Thymus (tissue), 11 donors: Measurements from ENCODE around the gene ZMIZ1. TPM values are rescaled to one million over a fixed set of nuclear protein-coding genes. Genes with fewer than 3 reads are reported as not detected.

Experiments
- DNase-seq, 9 donors: peaks; one replicate each; pipeline ENCODE4 v3.0.0-alpha.2; 2013; ENCODE audit warnings: low spot score in 9 of 9, low read depth in 6 of 9, missing footprints in 1 of 9
- H3K27ac ChIP-seq, 2 donors: one replicate each; pipeline ENCODE4 v1.5.1; 2013; ENCODE audit warnings: control low read depth in 1 of 2, low read depth in 1 of 2, low read length in 1 of 2, mild to moderate bottlenecking in 1 of 2, moderate library complexity in 1 of 2
- H3K27me3 ChIP-seq, 2 donors: one replicate each; pipeline ENCODE4 v1.5.1; 2013; ENCODE audit warnings: low read length in 1 of 2; ENCODE audit not compliant: control insufficient read depth in 2 of 2, insufficient read depth in 1 of 2
- H3K36me3 ChIP-seq, 2 donors: one replicate each; pipeline ENCODE4 v1.5.1; 2013; ENCODE audit warnings: low read length in 1 of 2, mild to moderate bottlenecking in 1 of 2, moderate library complexity in 1 of 2; ENCODE audit not compliant: control insufficient read depth in 2 of 2, insufficient read depth in 2 of 2
- H3K4me1 ChIP-seq, 2 donors: one replicate each; pipeline ENCODE4 v1.5.1; 2013; ENCODE audit warnings: low read length in 2 of 2; ENCODE audit not compliant: control insufficient read depth in 2 of 2, insufficient read depth in 2 of 2
- H3K4me3 ChIP-seq, 2 donors: one replicate each; pipeline ENCODE4 v1.5.1; 2013; ENCODE audit warnings: low read length in 2 of 2, control low read depth in 1 of 2, mild to moderate bottlenecking in 1 of 2
- H3K9me3 ChIP-seq, 2 donors: one replicate each; pipeline ENCODE4 v1.5.1; 2013; ENCODE audit warnings: low read length in 1 of 2, mild to moderate bottlenecking in 1 of 2; ENCODE audit not compliant: control insufficient read depth in 2 of 2, insufficient read depth in 1 of 2
- WGBS: extraction: QIAGEN DNeasy Blood & Tissue Kit; methylation state at CpG from one replicate; pipeline ENCODE4 v1.1.7; 2013; 5-methylcytosine and 5-hydroxymethylcytosine counted together
- polyA plus RNA-seq: library from polyadenylated mRNA; stranded (reverse); fragments of 200-250 nt; gene quantifications from one replicate; pipeline ENCODE4 v1.2.3, GENCODE V29; 2013
- total RNA-seq: library from RNA; stranded (reverse); fragments of 120-200 nt; gene quantifications from one replicate; pipeline ENCODE4 v1.2.4, GENCODE V29; 2013
- donor health status: healthy.

Gene ZMIZ1
- total and polyA plus RNA-seq, 2 donors: 7.4 to 14.2 TPM

DNA sequence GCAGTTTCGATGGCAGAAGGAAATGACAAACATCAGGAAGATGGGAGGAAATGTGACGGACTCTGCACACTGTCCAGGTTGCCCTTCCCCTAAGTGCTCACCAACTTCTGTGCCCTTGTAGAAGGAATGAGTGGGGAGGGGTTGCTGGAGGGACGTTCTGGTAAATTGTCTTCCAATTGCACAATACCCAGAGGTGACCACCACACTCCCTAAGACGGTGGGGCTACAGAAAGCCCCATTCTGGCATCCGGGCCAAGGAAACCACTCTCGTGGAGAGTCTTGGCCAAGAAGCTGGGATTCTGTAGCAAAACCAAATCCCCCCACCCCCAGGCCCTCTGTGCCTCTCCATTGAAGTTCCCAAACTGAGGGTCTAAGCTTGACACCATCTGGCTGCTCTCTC lies 37.1 kb downstream of the ZMIZ1 start:
- DNase-seq: no peak
- 87% methylated on average over 6 of the region's 6 CpGs for WGBS
- no peaks in the 10 kb centered on the region for H3K27me3 ChIP-seq
- H3K27ac ChIP-seq: peak overlapping the region in 1 of 2 donors; percentile 59
- peaks cover 3 to 4% of the 10 kb centered on the region in 2 donors for H3K36me3 ChIP-seq
- no peak overlapping the region for H3K4me3 ChIP-seq
- H3K4me1 ChIP-seq: peaks cover 48 to 100% of the 10 kb centered on the region in 2 donors
- no peaks in the 10 kb centered on the region for H3K9me3 ChIP-seq

DNA sequence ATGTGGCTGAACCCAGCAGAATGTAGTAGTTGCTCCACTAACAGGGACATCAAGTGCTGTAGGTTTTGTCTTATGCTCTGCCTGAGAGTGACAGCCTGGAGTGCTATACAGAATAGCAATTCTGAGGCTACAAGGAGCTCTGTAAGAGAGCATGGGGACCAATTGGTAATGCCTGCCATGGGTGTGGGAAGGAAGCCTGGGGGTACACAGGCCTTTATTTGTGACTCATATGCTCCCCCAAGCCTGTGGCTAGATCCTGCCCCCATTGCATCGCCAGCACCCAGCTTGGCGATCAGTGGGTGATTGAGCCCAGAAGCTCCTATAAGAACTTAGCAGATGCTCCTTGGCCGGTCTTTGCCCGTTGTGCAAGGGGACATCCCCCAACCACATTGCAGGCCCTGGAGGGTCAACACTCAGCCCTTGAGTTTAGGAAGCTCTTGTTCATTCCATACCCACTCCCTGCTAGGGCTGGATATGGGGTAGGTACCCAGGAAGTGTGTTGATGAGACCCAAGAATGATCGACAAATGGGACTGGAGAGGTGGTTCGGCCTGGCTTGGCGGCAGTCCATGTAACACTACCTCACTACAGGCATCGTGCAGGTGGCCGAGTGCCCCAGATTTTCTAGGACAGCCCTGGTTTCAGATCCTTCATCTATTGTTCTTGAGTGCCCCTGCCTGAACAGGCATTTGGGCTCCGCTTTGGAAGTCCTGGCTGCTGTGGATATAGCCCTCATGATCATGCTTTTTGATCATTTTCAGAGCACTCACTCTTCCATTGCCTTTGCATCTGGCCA lies 37.7 kb downstream of the ZMIZ1 start:
- Histone ChIP-seq H3K4me3 (no peak overlapping the region), H3K27ac (peak overlapping the region in 1 of 2 donors; percentile 34), H3K4me1 (peaks cover 45 to 100% of the 10 kb centered on the region in 2 donors), H3K9me3 (no peaks in the 10 kb centered on the region), H3K36me3 (peaks cover 6 to 8% of the 10 kb centered on the region in 2 donors), H3K27me3 (no peaks in the 10 kb centered on the region)
- no peak for DNase-seq
- 90% methylated on average over 10 of the region's 10 CpGs for WGBS

DNA sequence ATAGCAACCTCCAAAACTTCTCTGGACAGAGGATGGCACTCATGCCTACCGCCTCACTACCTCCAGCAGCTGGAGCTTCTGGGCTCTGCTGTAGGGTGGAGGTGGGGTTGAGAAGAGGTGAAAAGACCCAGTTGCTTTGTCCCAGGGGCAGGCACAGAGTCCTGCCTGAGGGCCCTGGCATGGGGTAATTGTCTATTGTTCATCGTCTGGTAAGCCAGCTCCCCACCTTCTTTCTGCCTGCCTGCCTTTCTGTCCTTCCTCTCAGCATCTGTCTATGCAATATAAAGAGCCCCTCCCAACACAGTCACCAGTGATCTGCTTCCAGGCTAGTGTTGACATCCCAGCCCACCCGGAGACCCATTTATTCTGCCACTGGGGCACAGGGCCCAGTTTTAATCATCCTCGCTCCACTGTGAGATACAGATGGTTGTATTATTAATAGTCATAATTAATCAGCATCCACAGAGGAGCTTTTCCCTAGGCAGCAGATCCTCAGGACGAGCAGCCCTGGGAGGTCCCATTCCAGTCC lies 39.0 kb downstream of the ZMIZ1 start:
- no peak for DNase-seq
- Histone ChIP-seq H3K9me3 (no peaks in the 10 kb centered on the region), H3K36me3 (peaks cover 6 to 19% of the 10 kb centered on the region in 2 donors), H3K4me3 (no peak overlapping the region), H3K4me1 (peaks cover 31 to 98% of the 10 kb centered on the region in 2 donors), H3K27me3 (no peaks in the 10 kb centered on the region), H3K27ac (no peak overlapping the region)
- 92% methylated on average over 5 of the region's 5 CpGs for WGBS

DNA sequence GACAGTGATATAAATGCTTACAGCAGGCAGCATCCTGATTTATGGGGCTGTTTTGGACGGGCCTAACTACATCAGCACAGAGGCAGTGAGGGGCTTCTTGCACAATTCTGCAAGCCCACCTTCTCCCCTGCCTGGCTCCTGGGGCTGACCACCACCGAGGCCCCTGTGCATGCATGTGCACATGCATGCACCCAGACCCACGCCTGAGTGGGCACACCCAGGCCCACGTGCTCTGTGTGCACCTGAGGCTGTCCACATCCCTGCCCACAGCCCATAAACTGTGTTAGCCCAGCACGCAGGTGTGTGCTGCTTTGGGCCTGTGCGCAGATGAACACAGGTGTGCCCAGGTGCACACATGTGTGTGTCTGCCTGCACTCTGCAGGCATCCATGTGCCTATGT lies 40.0 kb downstream of the ZMIZ1 start:
- H3K4me1 ChIP-seq: peaks cover 25 to 98% of the 10 kb centered on the region in 2 donors
- no peak for DNase-seq
- 80% methylated on average over 6 of the region's 6 CpGs for WGBS

DNA sequence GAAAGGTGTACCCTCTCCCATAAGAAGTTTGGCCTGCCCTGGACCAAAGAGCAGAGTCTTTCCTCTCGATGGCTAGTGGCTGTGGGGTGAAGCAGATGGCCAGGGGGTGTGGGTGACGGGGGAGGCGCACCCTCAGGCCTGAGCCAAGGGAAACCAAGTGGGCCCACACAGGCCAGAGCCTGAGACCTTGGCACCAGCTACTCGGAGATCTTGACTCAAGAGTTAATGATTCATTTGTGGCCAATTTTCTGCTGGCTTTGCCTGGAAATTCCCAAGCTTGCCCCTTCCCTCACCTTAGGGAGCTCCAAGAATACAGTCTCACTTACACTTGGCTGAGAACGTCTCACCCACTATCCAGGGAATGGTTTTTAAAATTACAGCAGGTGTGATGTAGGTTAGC lies 42.7 kb downstream of the ZMIZ1 start:
- Histone ChIP-seq H3K36me3 (peaks cover 6 to 16% of the 10 kb centered on the region in 2 donors), H3K9me3 (peaks cover 0 to 3% of the 10 kb centered on the region in 2 donors), H3K4me1 (peaks cover 24 to 98% of the 10 kb centered on the region in 2 donors), H3K4me3 (no peak overlapping the region), H3K27me3 (no peaks in the 10 kb centered on the region), H3K27ac (no peak overlapping the region)
- 95% methylated on average over 5 of the region's 5 CpGs for WGBS
- no peak for DNase-seq

More for the DNA sequence above, 40.0 kb downstream of the ZMIZ1 start:
- no peak overlapping the region for H3K4me3 ChIP-seq
- no peaks in the 10 kb centered on the region for H3K9me3 ChIP-seq
- no peaks in the 10 kb centered on the region for H3K27me3 ChIP-seq
- H3K27ac ChIP-seq: no peak overlapping the region
- peaks cover 6 to 18% of the 10 kb centered on the region in 2 donors for H3K36me3 ChIP-seq

DNA sequence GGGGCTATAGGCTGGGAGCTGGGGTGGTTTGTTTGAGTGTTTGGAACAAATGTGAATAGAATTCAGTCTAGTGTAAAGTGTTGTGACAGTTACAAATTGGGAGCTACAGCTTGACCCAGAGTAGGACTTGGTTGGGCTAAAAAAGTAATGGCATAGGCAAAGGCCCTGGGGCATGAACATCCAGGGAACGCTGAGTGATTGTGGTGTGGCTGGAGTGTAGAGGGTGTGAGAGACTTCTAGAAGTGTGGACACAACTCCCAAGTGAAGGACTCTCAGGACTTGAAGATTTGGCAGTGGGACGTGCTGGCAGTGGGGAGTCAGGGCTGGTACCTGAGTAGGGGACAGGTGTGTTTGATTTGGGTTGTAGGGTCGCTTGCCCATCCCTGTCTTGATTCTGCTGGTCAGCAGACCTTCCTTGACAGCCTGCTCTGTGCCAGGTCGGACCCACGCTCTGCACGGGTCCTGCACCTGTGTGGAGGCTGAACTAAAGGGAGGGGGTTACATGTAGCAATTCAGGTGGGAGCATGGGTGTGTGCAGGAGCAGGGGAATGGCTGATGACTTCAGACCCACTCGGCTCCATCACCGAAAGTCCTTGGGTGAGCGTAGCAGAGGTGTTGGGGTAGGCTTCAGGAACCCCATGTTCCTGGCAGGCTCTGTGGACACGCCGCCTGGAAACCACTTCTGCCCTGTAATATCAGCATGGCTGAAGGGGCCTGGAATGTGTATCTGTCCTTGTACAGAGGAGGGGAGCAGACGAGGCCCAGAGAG lies 43.3 kb downstream of the ZMIZ1 start:
- Histone ChIP-seq H3K9me3 (peaks cover 0 to 3% of the 10 kb centered on the region in 2 donors), H3K27me3 (no peaks in the 10 kb centered on the region), H3K4me1 (peaks cover 27 to 98% of the 10 kb centered on the region in 2 donors), H3K4me3 (no peak overlapping the region), H3K36me3 (peaks cover 6 to 16% of the 10 kb centered on the region in 2 donors), H3K27ac (no peak overlapping the region)
- WGBS: 94% methylated on average over 12 of the region's 12 CpGs
- DNase-seq: no peak

DNA sequence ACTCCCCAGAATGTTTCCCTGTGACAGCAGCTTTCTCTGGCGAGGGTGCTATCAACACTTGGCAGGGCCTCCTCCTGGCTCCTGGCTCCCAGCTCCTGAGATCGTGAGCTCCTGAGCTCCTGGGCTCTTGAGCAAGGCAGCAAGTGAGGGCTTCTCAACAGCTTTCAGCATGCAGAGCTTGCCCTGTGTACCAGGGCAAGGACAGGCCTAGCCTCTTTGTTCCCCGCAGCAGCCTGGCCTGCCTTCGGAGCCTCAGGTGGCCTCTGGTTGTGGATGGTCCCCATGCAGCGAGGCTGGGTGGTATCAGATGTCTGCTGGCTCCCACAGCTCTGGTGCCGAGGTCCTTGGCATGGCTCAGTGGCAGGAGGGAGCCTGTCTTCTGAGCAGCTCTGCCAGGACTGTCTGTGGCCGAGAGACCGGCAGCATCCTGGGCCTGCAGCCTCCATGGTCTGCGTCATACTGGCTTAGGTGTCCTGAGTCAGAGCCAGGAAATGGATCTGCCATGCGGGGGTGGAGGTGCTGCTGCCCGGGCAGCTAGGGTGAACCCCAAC lies 44.2 kb downstream of the ZMIZ1 start:
- DNase-seq: no peak
- no peak overlapping the region for H3K4me3 ChIP-seq
- H3K27ac ChIP-seq: peak overlapping the region in 1 of 2 donors; percentile 24
- H3K27me3 ChIP-seq: no peaks in the 10 kb centered on the region
- 91% methylated on average over 11 of the region's 11 CpGs for WGBS
- peaks cover 0 to 3% of the 10 kb centered on the region in 2 donors for H3K9me3 ChIP-seq
- peaks cover 6 to 16% of the 10 kb centered on the region in 2 donors for H3K36me3 ChIP-seq
- H3K4me1 ChIP-seq: peaks cover 27 to 98% of the 10 kb centered on the region in 2 donors

DNA sequence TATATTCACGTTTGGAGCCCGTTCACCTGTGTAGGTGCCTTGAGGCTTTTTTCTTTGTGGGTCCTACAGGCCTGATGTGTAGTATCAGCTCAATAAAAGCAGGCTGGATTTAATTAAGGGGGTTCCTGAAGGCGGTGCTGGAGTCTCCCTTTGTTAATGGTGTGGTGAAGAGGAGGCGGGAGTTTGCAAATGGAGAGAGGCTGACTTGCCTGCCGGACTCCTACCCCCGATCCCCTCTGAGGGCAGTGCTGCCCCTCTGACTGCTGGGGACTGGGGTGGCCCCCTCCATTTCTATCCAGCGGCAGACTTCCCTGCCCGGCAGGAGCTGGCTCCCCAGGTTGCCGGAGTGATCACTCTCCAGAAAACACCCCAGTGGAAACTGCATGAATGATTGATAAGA lies 45.1 kb downstream of the ZMIZ1 start:
- H3K27ac ChIP-seq: peak overlapping the region in 1 of 2 donors; percentile 56
- H3K9me3 ChIP-seq: peaks cover 0 to 3% of the 10 kb centered on the region in 2 donors
- peaks cover 27 to 98% of the 10 kb centered on the region in 2 donors for H3K4me1 ChIP-seq
- no peak overlapping the region for H3K4me3 ChIP-seq
- WGBS: 90% methylated on average over 9 of the region's 9 CpGs
- H3K36me3 ChIP-seq: peaks cover 6 to 21% of the 10 kb centered on the region in 2 donors
- no peaks in the 10 kb centered on the region for H3K27me3 ChIP-seq
- DNase-seq: no peak
